Activated CD4-positive, alpha-beta T cell treated with anti-CD3 and anti-CD28 coated beads for 1 hour (primary cell): ENCODE data around the gene JAG2.
A peak's percentile ranks its signal among the peaks of the same experiment; 100 is the strongest.

Experiments
- DNase-seq: peaks from one replicate; pipeline ENCODE4 v3.0.0-alpha.2; 2020

Gene JAG2

DNA sequence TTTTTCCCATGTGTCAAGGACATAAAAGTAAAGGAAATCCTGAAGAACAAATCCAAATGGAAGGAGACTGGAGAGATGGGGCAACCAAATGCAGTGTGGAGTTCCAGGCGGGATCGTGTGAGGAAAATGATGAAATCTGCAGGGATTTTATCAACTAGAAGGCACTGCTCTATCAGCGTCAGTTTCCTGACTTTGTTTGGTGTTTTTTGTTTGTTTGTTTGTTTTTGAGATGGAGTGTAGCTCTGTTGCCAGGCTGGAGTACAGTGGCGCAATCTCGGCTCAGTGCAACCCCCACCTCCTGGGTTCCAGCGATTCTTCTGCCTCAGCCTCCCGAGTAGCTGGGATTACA is 60.1 kb downstream of the JAG2 start:
- no peak for DNase-seq

DNA sequence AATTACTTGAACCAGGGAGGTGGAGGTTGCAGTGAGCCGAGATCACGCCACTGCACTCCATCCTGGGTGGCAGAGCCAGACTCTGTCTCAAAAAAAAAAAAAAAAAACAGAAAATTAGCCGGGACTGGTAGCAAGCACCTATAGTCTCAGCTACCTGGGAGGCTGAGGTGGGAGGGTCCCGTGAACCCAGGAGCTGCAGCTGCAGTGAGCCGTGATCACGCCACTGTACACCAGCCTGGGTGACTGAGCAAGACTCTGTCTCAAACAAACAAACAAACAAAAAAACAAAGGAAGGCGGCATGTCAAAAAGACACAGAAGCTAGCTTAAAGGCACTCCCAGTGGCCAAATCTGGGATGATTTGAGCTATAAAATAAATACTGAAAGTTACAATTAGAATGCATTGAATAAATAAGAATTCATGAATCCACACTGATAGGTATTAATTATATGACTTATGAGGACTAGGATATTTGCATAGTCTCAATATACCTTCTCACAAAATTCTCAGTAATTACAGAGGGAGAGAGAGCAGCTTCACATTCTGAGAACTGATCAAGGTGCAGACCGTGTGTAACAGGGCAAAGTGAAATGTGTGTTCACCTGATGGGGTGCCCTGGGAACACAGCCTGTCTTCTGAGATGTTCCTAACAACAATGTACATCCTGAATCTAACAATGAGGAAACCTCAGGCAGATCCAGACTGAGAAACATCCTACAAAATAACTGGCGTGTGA is 60.6 kb downstream of the JAG2 start:
- DNase-seq: no peak

DNA sequence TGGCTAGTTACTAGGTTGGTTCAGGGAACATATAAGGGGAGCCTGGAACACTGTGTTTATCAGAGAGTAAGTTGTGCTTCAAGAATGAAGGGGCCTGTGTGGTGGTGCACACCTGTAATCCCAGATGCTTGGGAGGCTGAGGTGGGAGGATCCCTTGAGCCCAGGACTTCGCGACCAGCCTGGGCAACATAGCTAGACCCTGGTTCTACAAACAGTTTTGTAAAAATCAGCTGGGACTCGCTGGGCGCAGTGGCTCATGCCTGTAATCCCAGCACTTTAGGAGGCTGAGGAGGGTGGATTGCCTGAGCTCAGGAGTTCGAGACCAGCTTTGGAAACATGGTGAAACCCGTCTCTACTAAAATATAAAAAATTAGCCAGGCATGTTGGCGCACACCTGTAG is 61.2 kb downstream of the JAG2 start:
- DNase-seq: no peak

- DNase-seq: no peak
Observed at GRCh38 chr14:105105158-105105557, 63.4 kb downstream of the JAG2 start.

DNA sequence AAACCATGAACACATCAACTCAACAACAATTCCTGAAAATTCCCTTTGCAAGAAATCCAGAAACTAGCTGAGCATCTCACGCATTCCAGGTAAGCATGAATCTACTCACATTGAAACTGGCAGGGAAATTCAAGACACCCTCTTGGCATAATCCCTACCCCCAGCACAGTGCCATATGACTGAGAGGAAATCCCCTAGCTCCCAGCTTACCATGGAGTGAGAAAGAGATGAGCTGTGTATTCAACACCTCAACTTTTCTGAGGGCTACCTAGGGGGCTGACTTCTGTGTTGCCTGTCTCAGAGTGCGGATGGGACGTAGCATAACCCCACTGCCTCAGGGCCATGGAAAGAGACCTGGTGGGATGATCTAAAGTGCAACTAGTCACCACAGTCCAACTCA is 65.7 kb downstream of the JAG2 start:
- DNase-seq: no peak

DNA sequence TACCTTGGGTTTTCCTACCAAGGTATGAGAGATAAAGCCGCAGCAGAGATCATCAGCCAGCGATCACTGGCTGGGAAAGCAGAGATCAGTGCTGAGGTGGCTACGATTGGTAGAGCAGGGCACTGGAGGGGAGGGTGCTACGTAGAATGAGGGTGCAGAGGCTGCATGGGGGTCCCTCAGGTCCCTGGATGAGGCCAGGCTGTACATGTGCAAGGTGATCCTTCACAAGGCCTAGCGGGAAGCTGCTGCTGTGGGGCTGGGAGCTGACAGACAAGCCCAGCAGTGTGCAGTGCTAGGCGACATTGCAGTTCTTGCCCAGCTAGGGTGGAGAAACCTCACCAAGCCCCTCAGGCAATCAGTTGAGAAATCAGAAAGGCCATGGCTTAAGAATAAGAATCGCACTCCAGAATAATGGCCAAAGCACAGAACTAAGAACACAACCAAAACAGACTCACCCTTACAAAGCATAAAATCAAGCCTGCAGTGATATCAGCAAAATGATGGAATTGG is 66.2 kb downstream of the JAG2 start:
- no peak for DNase-seq

DNA sequence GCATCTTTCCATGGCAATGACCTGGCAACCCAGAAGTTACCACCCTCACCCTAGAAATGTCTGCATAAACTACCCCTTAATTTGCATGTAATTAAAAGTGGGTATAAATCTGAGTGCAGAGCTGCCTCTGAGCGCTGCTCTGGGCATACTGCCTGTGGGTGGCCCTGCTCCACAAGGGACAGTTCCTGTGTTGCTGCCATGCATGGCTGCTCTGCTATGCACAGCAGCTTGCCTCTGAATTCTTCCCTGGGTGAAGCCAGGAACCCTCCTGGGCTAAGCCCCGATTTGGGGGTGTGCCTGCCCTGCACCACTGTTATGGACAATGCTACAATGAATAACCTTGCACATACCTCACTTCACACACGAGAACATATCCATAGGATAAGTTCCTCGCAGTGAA is 67.7 kb downstream of the JAG2 start:
- no peak for DNase-seq

DNA sequence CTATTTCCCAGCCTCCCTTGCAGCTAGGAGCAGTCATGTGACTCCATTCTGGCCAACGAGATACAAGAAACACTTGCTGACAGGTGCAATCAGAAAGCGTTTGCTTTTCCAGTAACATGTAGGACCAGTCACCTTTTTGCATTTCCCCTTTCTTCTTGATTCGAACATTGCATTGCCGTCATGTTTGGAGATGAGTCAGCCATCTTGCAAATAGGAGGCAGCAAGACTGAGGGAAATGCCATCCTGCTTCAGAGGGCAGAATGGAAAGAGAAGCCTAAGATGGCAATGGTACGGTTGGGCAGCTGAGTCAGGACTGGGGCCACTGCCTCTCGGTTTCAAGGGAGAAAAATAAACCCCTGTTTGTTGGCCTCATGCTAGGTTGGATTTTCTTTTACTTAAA is 68.8 kb downstream of the JAG2 start:
- DNase-seq: no peak

GRCh38 chr14:105098316-105098715 is 70.3 kb downstream of the JAG2 start:
- DNase-seq: no peak

- DNase-seq: no peak
Observed at GRCh38 chr14:105097794-105098127, 70.8 kb downstream of the JAG2 start.

GRCh38 chr14:105096206-105096875 is 72.2 kb downstream of the JAG2 start:
- DNase-seq: no peak

GRCh38 chr14:105095236-105095805 is 73.3 kb downstream of the JAG2 start:
- DNase-seq: no peak

DNA sequence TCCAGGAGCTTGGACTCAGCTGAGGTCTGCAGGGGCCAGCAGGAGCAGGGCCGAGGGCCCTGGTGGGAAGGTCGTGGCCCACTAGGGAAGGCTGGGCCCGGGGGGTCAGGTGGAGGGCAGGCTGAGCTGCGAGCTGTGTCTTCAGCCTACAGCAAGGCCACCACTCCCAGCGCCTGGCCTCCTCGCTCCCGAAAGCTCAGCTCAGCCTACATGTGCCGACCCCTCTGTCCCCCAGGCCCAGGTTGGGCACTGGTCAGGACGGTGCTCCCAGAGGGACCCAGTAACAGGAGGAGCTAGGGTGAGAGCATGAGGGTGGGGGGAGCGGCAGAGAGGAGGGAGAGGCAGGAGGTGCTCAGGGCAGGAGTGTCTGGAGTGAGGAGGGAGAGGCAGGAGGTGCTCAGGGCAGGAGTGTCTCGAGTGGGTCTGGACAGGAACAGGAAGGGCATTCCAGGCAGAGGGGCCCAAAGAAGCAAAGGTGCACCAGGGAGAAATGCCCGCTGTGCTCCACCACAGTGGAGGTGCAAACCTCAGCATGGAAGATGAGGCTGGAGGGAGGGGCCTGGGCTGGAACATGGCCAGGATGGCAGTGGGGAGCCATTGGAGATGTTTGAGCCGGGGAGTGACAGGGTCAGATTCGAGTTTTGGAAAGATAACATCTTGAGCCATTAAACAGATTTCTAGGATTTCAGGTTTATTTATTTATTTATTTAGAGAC is 74.2 kb downstream of the JAG2 start:
- DNase-seq: no peak

DNA sequence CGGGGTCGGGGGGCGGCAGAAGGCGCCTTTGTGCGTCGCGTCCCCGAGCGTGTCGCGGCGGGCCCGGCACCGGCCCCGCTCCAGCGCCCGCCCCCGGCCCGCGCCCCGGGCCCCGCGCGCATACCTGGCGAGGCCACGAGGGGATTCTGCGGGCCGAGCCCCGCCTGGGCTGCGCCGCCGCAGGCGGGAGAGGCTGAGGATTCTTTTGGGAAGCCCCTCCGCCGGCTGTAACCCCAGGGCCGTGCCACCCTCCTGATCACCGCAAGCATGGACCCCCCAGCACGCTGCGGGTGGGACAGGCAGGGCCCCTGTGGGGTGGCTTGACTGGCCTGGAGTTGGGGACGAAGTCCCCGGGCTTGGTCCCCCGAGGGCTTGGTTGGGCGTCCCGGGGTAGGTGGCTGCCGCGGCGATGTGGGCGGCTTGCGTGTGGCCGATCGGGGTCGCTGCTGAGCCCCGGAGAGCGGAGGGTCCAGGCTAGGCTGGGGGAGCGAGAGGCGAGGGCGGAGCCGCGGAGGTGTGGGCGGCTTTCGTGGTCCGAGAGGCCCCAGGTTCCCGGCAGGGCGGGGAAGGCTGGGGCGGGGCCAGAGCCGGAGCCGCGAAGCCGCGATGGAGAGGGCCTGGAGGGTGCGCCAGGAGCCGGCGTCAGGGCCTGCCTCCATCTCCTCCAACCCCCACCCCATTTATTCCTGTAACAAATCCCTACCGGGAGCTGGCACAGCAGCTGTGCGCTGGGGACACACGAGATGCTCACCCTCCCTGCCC is 75.0 kb downstream of the JAG2 start:
- peak; percentile 47 for DNase-seq

GRCh38 chr14:105093038-105093430 is 75.5 kb downstream of the JAG2 start:
- DNase-seq: peak; percentile 50

DNA sequence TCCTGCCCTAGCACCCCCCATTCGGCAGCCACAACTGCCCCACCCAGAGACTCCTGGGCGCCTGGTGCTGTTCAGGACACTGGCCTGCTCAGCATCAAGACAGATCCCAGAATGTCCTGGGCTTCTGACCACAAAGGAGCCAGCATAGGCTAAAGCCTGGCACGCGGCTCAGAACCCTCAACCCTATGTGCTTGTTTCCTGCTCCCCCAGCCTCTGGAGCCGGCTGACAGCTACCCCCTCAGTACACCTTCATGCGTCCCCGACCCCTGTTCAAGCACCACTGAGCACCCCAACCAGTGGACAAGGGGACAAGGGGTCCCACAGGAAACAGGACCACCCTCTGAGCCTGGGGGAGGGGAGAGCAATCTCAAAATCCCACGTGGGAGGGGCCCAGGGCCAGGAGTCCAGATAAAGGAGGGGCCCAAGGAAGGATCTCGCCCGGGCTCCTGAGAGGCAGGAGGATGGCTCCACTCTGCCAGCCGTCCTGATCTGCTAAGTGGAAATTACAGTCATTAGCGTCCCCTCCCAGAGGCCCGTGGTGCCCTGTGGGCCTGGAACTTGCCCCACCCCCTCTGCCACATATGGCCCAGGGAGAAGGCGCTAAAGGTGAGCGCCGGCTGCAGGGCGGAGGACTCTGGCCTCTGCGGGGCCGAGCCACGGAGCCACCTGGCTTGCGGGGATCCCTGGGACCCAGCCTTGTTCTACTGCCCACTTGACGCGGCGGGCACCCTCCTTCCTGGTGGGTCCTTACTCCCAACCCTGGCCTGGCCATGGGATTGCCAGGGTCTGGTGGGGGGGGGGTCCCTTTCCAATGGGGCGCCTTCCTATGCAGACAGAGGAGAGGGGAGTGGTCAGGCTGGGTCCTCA is 76.2 kb downstream of the JAG2 start:
- DNase-seq: no peak

- DNase-seq: no peak
Observed at GRCh38 chr14:105091517-105092170, 76.9 kb downstream of the JAG2 start.

- no peak for DNase-seq
Observed at GRCh38 chr14:105091054-105091516, 77.5 kb downstream of the JAG2 start.
